Keratinocyte (primary cell): Measurements from ENCODE around the gene TNFRSF17. TPM values are rescaled to one million over a fixed set of nuclear protein-coding genes. Genes with fewer than 3 reads are reported as not detected.

ENCODE experiments used
- DNase-seq: peaks from one replicate; pipeline ENCODE4 v3.0.0-alpha.2; 2011; ENCODE audit warnings: low read depth, missing footprints, low spot score
- FAIRE-seq: peaks from 2 replicates; lab custom pipeline; 2011; peaks lifted over from hg19 to GRCh38; lab: Jason Lieb, UNC
- H2AFZ ChIP-seq: 2 replicates; pipeline ENCODE4 v1.6.0; 2012; ENCODE audit warnings: low read length, control low read depth, inconsistent platforms; ENCODE audit not compliant: control insufficient read depth
- H3K27ac ChIP-seq: 2 replicates; pipeline ENCODE4 v1.5.1; 2011; ENCODE audit warnings: low read length; ENCODE audit not compliant: control insufficient read depth, insufficient read depth
- H3K27me3 ChIP-seq: 3 replicates; pipeline ENCODE4 v1.6.0; 2011; ENCODE audit warnings: low read length; ENCODE audit not compliant: control insufficient read depth, insufficient read depth; ENCODE audit errors: extremely low read depth
- H3K36me3 ChIP-seq, 2 experiments: 2 replicates in 1 of 2; 3 replicates in 1 of 2; pipeline ENCODE4 v1.5.1; 2011; ENCODE audit warnings: low read length in 2 of 2, mild to moderate bottlenecking in 1 of 2; ENCODE audit not compliant: control insufficient read depth in 2 of 2, insufficient read depth in 2 of 2; ENCODE audit errors: extremely low read depth in 1 of 2
- H3K4me1 ChIP-seq: 3 replicates; pipeline ENCODE4 v1.5.1; 2011; ENCODE audit warnings: low read length; ENCODE audit not compliant: control insufficient read depth, insufficient read depth; ENCODE audit errors: extremely low read depth
- H3K4me2 ChIP-seq: 3 replicates; pipeline ENCODE4 v1.6.0; 2011; ENCODE audit warnings: low read depth, low read length; ENCODE audit not compliant: control insufficient read depth, insufficient read depth; ENCODE audit errors: extremely low read depth
- H3K4me3 ChIP-seq, 3 experiments: fragments of 200-600 bp in 1 of 3; sonication (generic) in 1 of 3; 2 replicates in 2 of 3; 3 replicates in 1 of 3; pipeline ENCODE4 v1.5.1; 2011 to 2016; ENCODE audit warnings: low read length in 3 of 3, mild to moderate bottlenecking in 3 of 3, control low read depth in 2 of 3, inconsistent platforms in 1 of 3, low read depth in 1 of 3, mixed read lengths in 1 of 3, mixed run types in 1 of 3, moderate library complexity in 1 of 3; ENCODE audit not compliant: control insufficient read depth in 2 of 3, insufficient read depth in 2 of 3; ENCODE audit errors: extremely low read depth in 1 of 3
- H3K79me2 ChIP-seq: 2 replicates; pipeline ENCODE4 v1.6.0; 2012; ENCODE audit warnings: low read length; ENCODE audit not compliant: control insufficient read depth, insufficient read depth
- H3K9ac ChIP-seq: 3 replicates; pipeline ENCODE4 v1.6.0; 2011; ENCODE audit warnings: low read length; ENCODE audit not compliant: control insufficient read depth, insufficient read depth; ENCODE audit errors: extremely low read depth
- H3K9me1 ChIP-seq: 3 replicates; pipeline ENCODE4 v1.6.0; 2011; ENCODE audit warnings: low read length; ENCODE audit not compliant: control insufficient read depth, insufficient read depth; ENCODE audit errors: extremely low read depth
- H3K9me3 ChIP-seq: 2 replicates; pipeline ENCODE4 v1.5.1; 2012; ENCODE audit warnings: low read depth, low read length; ENCODE audit not compliant: control insufficient read depth
- H4K20me1 ChIP-seq: 3 replicates; pipeline ENCODE4 v1.6.0; 2011; ENCODE audit warnings: low read length; ENCODE audit not compliant: control insufficient read depth, insufficient read depth; ENCODE audit errors: extremely low read depth
- EZH2 ChIP-seq: IDR thresholded peaks from one replicate; pipeline ENCODE4 v1.6.1; 2012; ENCODE audit warnings: inconsistent platforms, mild to moderate bottlenecking, low read length, moderate library complexity
- dilution Hi-C: fragments of 300-500 bp; cut with MboI; formaldehyde crosslinking; loops from one replicate; pipeline ENCODE4 v1.7.0; 2020; ENCODE audit warnings: low sequenced_read_pairs; ENCODE audit not compliant: extremely low pct_ligation_motif_present
- polyA minus RNA-seq, 3 experiments: library from RNA; depleted of rRNA, polyadenylated mRNA; stranded (reverse); fragments of >200 nt; gene quantifications; 1 replicate in 1 of 3; 2 replicates in 1 of 3; 3 replicates in 1 of 3; pipeline ENCODE4 v1.2.3, GENCODE V29; 2011
- polyA plus RNA-seq, 5 experiments: library from polyadenylated mRNA; depleted of rRNA in 3 of 5; stranded (reverse) in 3 of 5; stranded (forward) in 1 of 5; unstranded in 1 of 5; fragments of >200 nt; gene quantifications; 1 replicate in 1 of 5; 2 replicates in 3 of 5; 3 replicates in 1 of 5; pipeline versions ENCODE4 v1.2.1 to v1.2.3, GENCODE V29; 2011 to 2012; ENCODE audit warnings: missing spikeins in 2 of 5, low read depth in 1 of 5, low replicate concordance in 1 of 5
- TF ChIP-seq, protein P1 (sequence below), 3 experiments: IDR thresholded peaks in 1 of 3; conservative IDR thresholded peaks in 1 of 3; optimal IDR thresholded peaks in 1 of 3; 2 replicates in 2 of 3; 3 replicates in 1 of 3; pipeline versions ENCODE3 to v1.5.1; 2011; ENCODE audit warnings: low read length in 3 of 3, mild to moderate bottlenecking in 3 of 3, moderate library complexity in 2 of 3, control low read depth in 1 of 3, inconsistent platforms in 1 of 3; ENCODE audit not compliant: insufficient read depth in 2 of 3; ENCODE audit errors: extremely low read depth in 1 of 3

The TNFRSF17 gene
- 0.13 TPM in 1 of 3 replicates, not detected in the others for polyA plus RNA-seq
- not detected for polyA plus RNA-seq (2011; ENCODE audit: low read depth)
- polyA plus RNA-seq (2011; cell fraction: cytosol; rRNA removed): not detected in 2 replicates
- not detected in 2 replicates for polyA plus RNA-seq (2011; cell fraction: nucleus; rRNA removed)
- polyA plus RNA-seq (2012; ENCODE audit: low replicate concordance): not detected in 2 replicates
- not detected in 3 replicates for polyA minus RNA-seq
- polyA minus RNA-seq (2011; cell fraction: cytosol; rRNA and poly(A)+ RNA removed): not detected
- not detected in 2 replicates for polyA minus RNA-seq (2011; cell fraction: nucleus; rRNA and poly(A)+ RNA removed)

DNA sequence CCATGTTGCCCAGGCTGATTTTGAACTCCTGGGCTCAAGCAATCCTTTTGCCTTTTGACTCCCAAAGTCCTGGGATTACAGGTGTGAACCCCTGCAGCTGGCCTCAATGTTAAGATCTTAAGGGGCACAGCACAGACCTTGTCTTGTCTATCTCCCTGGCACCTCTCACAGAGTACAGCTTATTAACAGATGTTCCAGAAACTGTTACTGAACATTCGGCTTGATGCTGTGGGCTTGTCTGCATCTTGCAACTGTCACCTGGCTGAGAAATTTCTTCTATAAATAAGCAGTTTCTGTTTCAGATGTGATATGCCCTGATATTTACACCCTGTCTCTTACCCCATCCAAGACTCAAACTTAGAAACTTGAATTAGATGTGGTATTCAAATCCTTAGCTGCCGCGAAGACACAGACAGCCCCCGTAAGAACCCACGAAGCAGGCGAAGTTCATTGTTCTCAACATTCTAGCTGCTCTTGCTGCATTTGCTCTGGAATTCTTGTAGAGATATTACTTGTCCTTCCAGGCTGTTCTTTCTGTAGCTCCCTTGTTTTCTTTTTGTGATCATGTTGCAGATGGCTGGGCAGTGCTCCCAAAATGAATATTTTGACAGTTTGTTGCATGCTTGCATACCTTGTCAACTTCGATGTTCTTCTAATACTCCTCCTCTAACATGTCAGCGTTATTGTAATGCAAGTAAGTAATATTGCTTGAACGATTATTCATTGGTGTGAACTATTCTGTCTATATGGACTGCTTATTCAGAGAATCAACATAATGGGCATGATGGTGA lies at the start of gene TNFRSF17:
Gene TNFRSF17 (plus strand): TSS at position 450 of the 791 bp plus-strand sequence. CDS start 115 bp downstream, at position 565.
- no peaks in the 10 kb centered on the region for H3K79me2 ChIP-seq
- H3K9ac ChIP-seq: no peak within 1 kb of the TSS
- peak within 1 kb of the TSS; percentile 48 for H3K4me2 ChIP-seq
- H3K27ac ChIP-seq: no peak within 1 kb of the TSS
- dilution Hi-C loops: no loop called here
- peaks cover 13% of the 10 kb centered on the region for H3K4me1 ChIP-seq
- no peak for DNase-seq
- no peaks in the 10 kb centered on the region for H3K9me3 ChIP-seq
- no peaks in the 10 kb centered on the region for H4K20me1 ChIP-seq
- H3K27me3 ChIP-seq: no peaks in the 10 kb centered on the region
- no peak for TF ChIP-seq EZH2
- TF ChIP-seq, protein P1, sequence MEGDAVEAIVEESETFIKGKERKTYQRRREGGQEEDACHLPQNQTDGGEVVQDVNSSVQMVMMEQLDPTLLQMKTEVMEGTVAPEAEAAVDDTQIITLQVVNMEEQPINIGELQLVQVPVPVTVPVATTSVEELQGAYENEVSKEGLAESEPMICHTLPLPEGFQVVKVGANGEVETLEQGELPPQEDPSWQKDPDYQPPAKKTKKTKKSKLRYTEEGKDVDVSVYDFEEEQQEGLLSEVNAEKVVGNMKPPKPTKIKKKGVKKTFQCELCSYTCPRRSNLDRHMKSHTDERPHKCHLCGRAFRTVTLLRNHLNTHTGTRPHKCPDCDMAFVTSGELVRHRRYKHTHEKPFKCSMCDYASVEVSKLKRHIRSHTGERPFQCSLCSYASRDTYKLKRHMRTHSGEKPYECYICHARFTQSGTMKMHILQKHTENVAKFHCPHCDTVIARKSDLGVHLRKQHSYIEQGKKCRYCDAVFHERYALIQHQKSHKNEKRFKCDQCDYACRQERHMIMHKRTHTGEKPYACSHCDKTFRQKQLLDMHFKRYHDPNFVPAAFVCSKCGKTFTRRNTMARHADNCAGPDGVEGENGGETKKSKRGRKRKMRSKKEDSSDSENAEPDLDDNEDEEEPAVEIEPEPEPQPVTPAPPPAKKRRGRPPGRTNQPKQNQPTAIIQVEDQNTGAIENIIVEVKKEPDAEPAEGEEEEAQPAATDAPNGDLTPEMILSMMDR (optimal IDR thresholded peaks at IDR 0.05 in 1 of 3, IDR thresholded peaks at IDR 0.05 in 1 of 3, conservative IDR thresholded peaks at IDR 0.05 in 1 of 3; ENCODE audit: extremely low read depth in 1 of 3, insufficient read depth in 2 of 3, low read length in 3 of 3): no peak
- no peak for FAIRE-seq
- H2AFZ ChIP-seq: peak within 1 kb of the TSS; percentile 62
- H3K9me1 ChIP-seq: no peaks in the 10 kb centered on the region
- no peaks in the 10 kb centered on the region for H3K36me3 ChIP-seq
- no peak within 1 kb of the TSS for H3K4me3 ChIP-seq

DNA sequence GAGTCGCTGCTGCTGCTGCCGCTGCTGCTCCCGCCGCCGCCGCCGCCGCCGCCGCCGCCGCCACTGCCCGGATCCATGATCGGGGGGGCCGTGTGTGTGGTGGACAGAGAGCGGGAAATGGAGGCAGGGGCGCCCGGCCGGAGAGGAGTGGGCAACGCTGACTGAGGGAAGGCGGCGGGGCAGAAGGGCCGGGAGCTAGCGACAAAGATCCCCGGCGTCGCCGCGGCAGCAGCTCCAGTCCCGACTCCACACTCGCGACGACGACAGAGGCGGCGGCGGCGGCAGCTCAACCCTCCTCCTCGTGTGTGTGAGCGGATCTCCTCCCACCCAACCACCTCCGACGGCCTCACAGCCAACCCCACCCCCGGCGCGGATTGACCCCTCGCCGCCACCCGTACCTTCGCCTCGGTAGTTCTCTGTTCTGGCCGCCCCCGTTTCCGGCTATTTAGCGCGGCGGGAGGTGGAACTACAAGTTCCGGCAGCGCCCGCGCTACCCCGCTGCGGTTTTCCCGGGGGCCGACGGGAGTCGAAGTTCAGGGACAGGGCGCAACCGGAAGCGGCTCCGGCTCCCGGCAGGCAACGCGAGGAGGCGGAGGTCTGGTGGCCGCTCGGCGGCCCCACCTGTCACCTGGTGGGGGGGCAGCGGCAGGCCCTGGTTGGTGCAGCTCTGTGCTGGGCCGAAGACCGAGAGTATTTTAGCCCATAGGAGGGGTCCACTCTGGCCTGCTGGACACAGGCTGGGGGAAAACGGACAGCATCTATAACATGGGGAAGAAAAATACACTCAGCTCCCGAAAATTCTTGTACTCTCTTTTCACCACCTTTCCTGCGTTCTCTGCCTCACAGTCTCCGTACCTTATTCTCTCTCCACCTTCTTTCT lies 49.1 kb upstream of the TNFRSF17 start, which contains the start of gene GSPT1:
Gene GSPT1 (minus strand): TSS at position 313 of the 880 bp plus-strand sequence. CDS start 236 bp downstream, at position 77.
- H3K36me3 ChIP-seq: no peaks in the 10 kb centered on the region
- peak within 1 kb of the TSS; percentile 87 for H3K9ac ChIP-seq
- dilution Hi-C loops: no loop called here
- peaks cover 47% of the 10 kb centered on the region for H3K79me2 ChIP-seq
- peak within 1 kb of the TSS; percentile 90 for H3K27ac ChIP-seq
- no peaks in the 10 kb centered on the region for H3K9me1 ChIP-seq
- no peaks in the 10 kb centered on the region for H3K27me3 ChIP-seq
- peak within 1 kb of the TSS; percentile 98 for H3K4me2 ChIP-seq
- peaks cover 21% of the 10 kb centered on the region for H3K4me1 ChIP-seq
- TF ChIP-seq, protein P1 (optimal IDR thresholded peaks at IDR 0.05 in 1 of 3, IDR thresholded peaks at IDR 0.05 in 1 of 3, conservative IDR thresholded peaks at IDR 0.05 in 1 of 3; ENCODE audit: extremely low read depth in 1 of 3, insufficient read depth in 2 of 3, low read length in 3 of 3): no peak
- no peak for TF ChIP-seq EZH2
- H4K20me1 ChIP-seq: peaks cover 23% of the 10 kb centered on the region
- DNase-seq (peak; percentile 79), FAIRE-seq (no peak)
- peak within 1 kb of the TSS; percentile 91 to 97 (median 92) for H3K4me3 ChIP-seq
- H3K9me3 ChIP-seq: no peaks in the 10 kb centered on the region
- peak within 1 kb of the TSS; percentile 92 for H2AFZ ChIP-seq
